ENCODE measurements around the gene TRAPPC10. TPM values are rescaled to one million over a fixed set of nuclear protein-coding genes. Genes with fewer than 3 reads are reported as not detected.

TRAPPC10 gene
- total and polyA plus RNA-seq, 2 of the 8 experiments (the other 6 are each of a cell fraction or from before 2014, with no cell fraction given), result 18.5 to 29.8 TPM

GRCh38 chr21:43992121-43992520 lies 20.0 kb upstream of the TRAPPC10 start (continued):
- TF ChIP-seq, protein P1, sequence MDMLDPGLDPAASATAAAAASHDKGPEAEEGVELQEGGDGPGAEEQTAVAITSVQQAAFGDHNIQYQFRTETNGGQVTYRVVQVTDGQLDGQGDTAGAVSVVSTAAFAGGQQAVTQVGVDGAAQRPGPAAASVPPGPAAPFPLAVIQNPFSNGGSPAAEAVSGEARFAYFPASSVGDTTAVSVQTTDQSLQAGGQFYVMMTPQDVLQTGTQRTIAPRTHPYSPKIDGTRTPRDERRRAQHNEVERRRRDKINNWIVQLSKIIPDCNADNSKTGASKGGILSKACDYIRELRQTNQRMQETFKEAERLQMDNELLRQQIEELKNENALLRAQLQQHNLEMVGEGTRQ (IDR thresholded peaks at IDR 0.05; ENCODE audit: low read length), result no peak
- TF ChIP-seq GABPA (IDR thresholded peaks at IDR 0.05; ENCODE audit: borderline replicate concordance, insufficient read depth, low read length) (no peak), RNF2 (IDR thresholded peaks at IDR 0.05; ENCODE audit: borderline replicate concordance, low read depth, low read length, missing control alignments, poor library complexity, severe bottlenecking) (no peak), TCF12 (IDR thresholded peaks at IDR 0.05; ENCODE audit: low read depth, low read length) (no peak)
